ENCODE measurements around the gene CRACR2B. TPM values are rescaled to one million over a fixed set of nuclear protein-coding genes. Genes with fewer than 3 reads are reported as not detected.

CRACR2B gene
- total RNA-seq, 4 donors from 2014 or later, result 7.1 to 19.7 (median 16.8) TPM

DNA sequence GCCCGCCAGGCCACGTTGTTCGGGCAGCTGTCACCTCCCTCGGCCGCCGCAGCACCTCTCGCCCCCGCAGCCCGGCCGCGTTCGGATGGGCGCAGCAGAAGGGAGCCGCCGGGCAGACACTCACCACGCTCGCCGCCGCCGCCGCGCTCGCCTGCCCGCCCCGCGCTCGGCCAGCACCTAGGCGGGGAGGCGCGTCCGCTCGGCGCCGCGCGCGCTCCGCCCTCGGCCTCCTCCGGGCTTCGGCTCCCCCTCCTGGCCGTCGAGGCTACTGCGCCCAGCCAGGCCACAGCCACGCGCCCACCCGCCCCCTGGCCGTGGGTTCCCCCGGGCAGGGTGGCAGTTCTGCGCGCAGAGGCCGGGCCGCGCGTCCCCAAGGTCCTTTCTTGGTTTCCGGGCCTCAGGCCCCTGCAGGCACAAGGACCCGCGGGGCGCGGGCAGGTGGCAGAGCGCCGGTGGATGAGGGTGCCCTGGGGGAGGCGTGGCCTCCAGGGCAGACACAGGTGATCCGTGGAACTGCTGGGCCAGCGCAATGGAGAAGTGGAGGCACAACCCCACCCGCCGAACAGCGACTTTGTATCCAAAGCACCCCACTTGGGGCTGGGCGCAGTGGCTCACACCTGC lies 29.5 kb upstream of the CRACR2B start, which contains the start of gene SLC25A22:
Gene SLC25A22 (minus strand): TSS at position 189 of the 621 bp plus-strand sequence. CDS start 3,275 bp downstream, outside the sequence.
- H3K27me3 ChIP-seq, result no peaks in the 10 kb centered on the region
- H3K4me1 ChIP-seq, result peaks cover 0 to 32% (median 22%) of the 10 kb centered on the region in 4 donors
- no peaks in the 10 kb centered on the region for H3K9me3 ChIP-seq
- H3K36me3 ChIP-seq, result peaks cover 0 to 60% (median 0%) of the 10 kb centered on the region in 3 donors
- DNase-seq (ENCODE audit: low spot score in 2 of 2), result peak; percentile 60
- H3K27ac ChIP-seq, result peak within 1 kb of the TSS; percentile 52 to 91 (median 84)
- 4 to 36% methylated on average over 2 to 53 of the region's 69 CpGs for WGBS, 2 donors
- TF ChIP-seq POLR2A (IDR thresholded peaks at IDR 0.05), result peak in 1 of 2 donors; percentile 25
- TF ChIP-seq EP300 (IDR thresholded peaks at IDR 0.05), result no peak
- TF ChIP-seq, protein P1, sequence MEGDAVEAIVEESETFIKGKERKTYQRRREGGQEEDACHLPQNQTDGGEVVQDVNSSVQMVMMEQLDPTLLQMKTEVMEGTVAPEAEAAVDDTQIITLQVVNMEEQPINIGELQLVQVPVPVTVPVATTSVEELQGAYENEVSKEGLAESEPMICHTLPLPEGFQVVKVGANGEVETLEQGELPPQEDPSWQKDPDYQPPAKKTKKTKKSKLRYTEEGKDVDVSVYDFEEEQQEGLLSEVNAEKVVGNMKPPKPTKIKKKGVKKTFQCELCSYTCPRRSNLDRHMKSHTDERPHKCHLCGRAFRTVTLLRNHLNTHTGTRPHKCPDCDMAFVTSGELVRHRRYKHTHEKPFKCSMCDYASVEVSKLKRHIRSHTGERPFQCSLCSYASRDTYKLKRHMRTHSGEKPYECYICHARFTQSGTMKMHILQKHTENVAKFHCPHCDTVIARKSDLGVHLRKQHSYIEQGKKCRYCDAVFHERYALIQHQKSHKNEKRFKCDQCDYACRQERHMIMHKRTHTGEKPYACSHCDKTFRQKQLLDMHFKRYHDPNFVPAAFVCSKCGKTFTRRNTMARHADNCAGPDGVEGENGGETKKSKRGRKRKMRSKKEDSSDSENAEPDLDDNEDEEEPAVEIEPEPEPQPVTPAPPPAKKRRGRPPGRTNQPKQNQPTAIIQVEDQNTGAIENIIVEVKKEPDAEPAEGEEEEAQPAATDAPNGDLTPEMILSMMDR (IDR thresholded peaks at IDR 0.05), result peak; percentile 82 to 97 (median 97)
- H3K4me3 ChIP-seq, result peak within 1 kb of the TSS; percentile 66 to 94 (median 81)

DNA sequence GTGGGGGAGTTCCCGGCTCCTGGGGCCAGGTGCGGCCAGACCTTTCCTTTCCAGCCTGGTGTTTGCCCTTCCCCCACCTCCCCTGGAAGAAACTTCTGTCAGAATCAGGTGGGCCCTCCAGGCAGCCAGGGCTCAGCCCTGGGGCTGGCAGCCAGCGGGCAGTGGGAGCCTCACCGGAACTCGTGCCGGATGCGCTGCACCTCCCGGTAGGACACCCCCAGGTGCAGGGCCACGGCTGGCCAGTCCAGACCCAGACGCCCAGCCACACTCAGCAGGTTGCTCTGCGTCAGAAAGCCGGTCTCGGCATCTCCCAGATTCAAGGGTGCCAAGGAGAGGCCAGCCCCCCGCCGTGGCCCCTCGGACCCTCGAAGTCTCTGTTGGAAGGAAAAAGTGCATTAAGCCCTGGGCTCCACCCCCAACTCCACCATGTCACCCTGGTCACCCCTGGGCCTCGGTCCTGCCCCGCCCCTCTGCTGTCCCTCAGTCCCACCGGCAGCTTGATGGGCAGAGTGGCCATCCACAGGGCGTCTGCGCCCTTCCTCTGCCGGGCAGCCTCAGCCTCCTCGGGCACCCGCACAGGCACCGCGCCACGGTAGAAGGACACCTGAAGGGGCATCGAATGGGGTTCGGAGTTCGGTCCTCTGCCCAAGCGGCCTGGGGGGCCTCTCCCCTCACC lies 27.9 kb upstream of the CRACR2B start:
- no peak for DNase-seq (ENCODE audit: low spot score in 2 of 2)
- H3K27ac ChIP-seq, result no peak overlapping the region
- TF ChIP-seq POLR2A (IDR thresholded peaks at IDR 0.05), result no peak
- TF ChIP-seq, protein P1 (IDR thresholded peaks at IDR 0.05), result no peak
- TF ChIP-seq EP300 (IDR thresholded peaks at IDR 0.05), result no peak
- H3K36me3 ChIP-seq, result peaks cover 0 to 46% (median 0%) of the 10 kb centered on the region in 3 donors
- no peaks in the 10 kb centered on the region for H3K27me3 ChIP-seq
- no peaks in the 10 kb centered on the region for H3K9me3 ChIP-seq
- H3K4me1 ChIP-seq, result peaks cover 0 to 44% (median 30%) of the 10 kb centered on the region in 4 donors
- H3K4me3 ChIP-seq, result no peak overlapping the region
- WGBS, 2 donors, result 92 to 93% methylated on average over 22 to 32 of the region's 32 CpGs

DNA sequence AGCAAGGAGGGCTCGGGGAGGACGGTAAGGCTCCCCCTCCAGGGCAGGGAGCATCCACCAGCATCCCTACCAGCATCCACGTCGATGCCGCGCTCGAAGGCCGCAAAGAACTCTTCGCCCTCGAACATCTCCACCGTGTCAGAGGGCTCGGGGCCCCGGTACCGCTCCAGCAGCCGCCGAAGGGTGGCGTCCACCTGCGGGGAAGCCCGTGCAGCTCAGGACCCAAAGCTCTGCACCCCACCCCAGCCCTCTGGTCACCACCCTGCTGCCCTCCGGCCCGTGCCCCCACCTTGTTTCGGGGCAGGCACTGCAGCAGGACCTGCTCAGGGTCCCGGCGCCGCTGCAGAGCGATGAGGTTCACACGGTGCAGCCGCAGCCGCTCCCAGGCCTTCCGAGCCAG lies 27.2 kb upstream of the CRACR2B start:
- Histone ChIP-seq H3K27ac (no peak overlapping the region), H3K36me3 (peaks cover 0 to 46% (median 0%) of the 10 kb centered on the region in 3 donors), H3K4me1 (peaks cover 0 to 44% (median 27%) of the 10 kb centered on the region in 4 donors), H3K4me3 (no peak overlapping the region), H3K27me3 (no peaks in the 10 kb centered on the region), H3K9me3 (no peaks in the 10 kb centered on the region)
- DNase-seq (ENCODE audit: low spot score in 2 of 2), result no peak
- WGBS, 2 donors, result 91 to 96% methylated on average over 20 to 30 of the region's 30 CpGs
- TF ChIP-seq POLR2A (IDR thresholded peaks at IDR 0.05) (no peak), EP300 (IDR thresholded peaks at IDR 0.05) (no peak)
- TF ChIP-seq, protein P1 (IDR thresholded peaks at IDR 0.05), result no peak

DNA sequence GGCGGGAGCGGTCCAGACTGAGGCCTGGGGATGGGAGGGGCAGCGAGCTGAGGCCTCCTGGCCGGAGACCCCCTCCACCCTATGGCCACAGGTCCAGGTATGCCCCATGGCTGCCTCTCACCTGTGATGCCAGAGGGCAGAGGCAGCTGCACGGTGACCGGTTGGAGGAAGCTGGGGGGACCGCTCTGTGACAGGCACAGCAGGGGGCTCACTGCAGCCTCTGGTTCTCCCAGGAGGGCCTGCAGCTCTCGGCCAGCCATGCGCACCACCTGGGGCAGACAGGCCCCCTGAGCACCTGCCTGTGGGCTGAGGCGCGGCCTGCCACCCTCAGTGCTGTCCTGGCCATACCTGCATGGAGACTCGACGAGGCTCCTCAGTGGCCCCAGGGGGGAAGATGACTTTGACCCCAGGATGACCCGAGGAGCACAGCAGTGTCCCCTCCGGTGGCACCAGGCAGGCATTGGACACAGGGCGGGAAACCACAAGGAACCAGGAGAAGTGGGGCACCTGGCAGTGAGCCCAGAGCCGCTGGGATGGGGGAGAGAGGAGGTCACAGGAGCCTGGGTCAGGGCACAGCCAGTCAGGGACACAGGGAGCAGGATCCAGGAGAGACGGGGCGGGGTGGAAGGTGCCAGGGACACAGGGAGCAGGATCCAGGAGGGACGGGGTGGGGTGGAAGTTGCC lies 26.5 kb upstream of the CRACR2B start:
- no peaks in the 10 kb centered on the region for H3K9me3 ChIP-seq
- H3K27ac ChIP-seq, result no peak overlapping the region
- H3K36me3 ChIP-seq, result peaks cover 0 to 46% (median 0%) of the 10 kb centered on the region in 3 donors
- 86 to 88% methylated on average over 18 to 20 of the region's 20 CpGs for WGBS, 2 donors
- DNase-seq (ENCODE audit: low spot score in 2 of 2), result no peak
- H3K27me3 ChIP-seq, result no peaks in the 10 kb centered on the region
- peaks cover 0 to 44% (median 22%) of the 10 kb centered on the region in 4 donors for H3K4me1 ChIP-seq
- TF ChIP-seq POLR2A (IDR thresholded peaks at IDR 0.05) (no peak), EP300 (IDR thresholded peaks at IDR 0.05) (no peak)
- TF ChIP-seq, protein P1 (IDR thresholded peaks at IDR 0.05), result no peak
- no peak overlapping the region for H3K4me3 ChIP-seq
